HepG2 (cell line): ENCODE results near the gene MEDAG. TPM values are rescaled to one million over a fixed set of nuclear protein-coding genes. Genes with fewer than 3 reads are reported as not detected.

Source experiments
- ATF1 ChIP-seq: IDR thresholded peaks from 2 replicates; pipeline ENCODE4 v1.6.1; 2016; ENCODE audit warnings: mild to moderate bottlenecking, control low read depth
- GABPB1 ChIP-seq: IDR thresholded peaks from 2 replicates; pipeline ENCODE4 v1.6.1; 2016; ENCODE audit warnings: mild to moderate bottlenecking, missing genetic modification reagents, moderate library complexity, missing compliant biosample characterization
- KDM1A ChIP-seq: IDR thresholded peaks from 2 replicates; pipeline ENCODE4 v1.6.1; 2016; ENCODE audit warnings: missing compliant biosample characterization
- KLF11 ChIP-seq: IDR thresholded peaks from 2 replicates; pipeline ENCODE4 v1.6.1; 2016; ENCODE audit warnings: missing compliant biosample characterization
- KLF12 ChIP-seq: sonication (generic); formaldehyde crosslinking; IDR thresholded peaks from 2 replicates; pipeline ENCODE4 v1.4.0; 2020; ENCODE audit warnings: missing genetic modification reagents, borderline replicate concordance
- LCORL ChIP-seq, 2 experiments: fragments of 450-650 bp in 1 of 2; sonication (generic) in 1 of 2; formaldehyde crosslinking in 1 of 2; IDR thresholded peaks; 2 replicates each; pipeline versions ENCODE4 v1.5.0 to v1.6.1; 2017 to 2020; ENCODE audit warnings: antibody characterized with exemption in 1 of 2, missing genetic modification reagents in 1 of 2
- MBD4 ChIP-seq: IDR thresholded peaks from 2 replicates; pipeline ENCODE4 v1.6.1; 2012; ENCODE audit warnings: low read length, inconsistent platforms, borderline replicate concordance
- NR2F6 ChIP-seq, 2 experiments: IDR thresholded peaks; 2 replicates each; pipeline ENCODE4 v1.6.1; 2016; ENCODE audit warnings: antibody characterized with exemption in 1 of 2, mild to moderate bottlenecking in 1 of 2
- PHF21A ChIP-seq: sonication (generic); formaldehyde crosslinking; IDR thresholded peaks from 2 replicates; pipeline ENCODE4 v1.5.0; 2020; ENCODE audit warnings: mild to moderate bottlenecking, missing genetic modification reagents
- PITX1 ChIP-seq: sonication (generic); formaldehyde crosslinking; IDR thresholded peaks from 2 replicates; pipeline ENCODE4 v1.5.1; 2020; ENCODE audit warnings: mild to moderate bottlenecking, missing genetic modification reagents
- PPARG ChIP-seq: conservative IDR thresholded peaks from 2 replicates; pipeline ENCODE4 v1.6.1; 2016; ENCODE audit warnings: missing biosample characterization, missing genetic modification reagents
- SALL2 ChIP-seq: sonication (generic); formaldehyde crosslinking; IDR thresholded peaks from 2 replicates; pipeline ENCODE4 v1.8.1; 2023; ENCODE audit warnings: mild to moderate bottlenecking, missing genetic modification reagents, inconsistent platforms
- SPEN ChIP-seq: sonication (generic); formaldehyde crosslinking; IDR thresholded peaks from 2 replicates; pipeline ENCODE4 v1.5.1; 2020; ENCODE audit warnings: low read depth, mild to moderate bottlenecking, missing genetic modification reagents
- TMF1 ChIP-seq: sonication (generic); formaldehyde crosslinking; IDR thresholded peaks from 2 replicates; pipeline ENCODE4 v1.8.1; 2022; ENCODE audit warnings: low read depth, missing genetic modification reagents
- ZBTB21 ChIP-seq: sonication (generic); formaldehyde crosslinking; IDR thresholded peaks from 2 replicates; pipeline ENCODE4 v1.4.0; 2020; ENCODE audit warnings: missing genetic modification reagents
- ZC3H13 ChIP-seq: sonication (generic); formaldehyde crosslinking; IDR thresholded peaks from 2 replicates; pipeline ENCODE4 v1.8.1; 2023; ENCODE audit warnings: mild to moderate bottlenecking, missing genetic modification reagents, moderate library complexity
- ZNF589 ChIP-seq: sonication (generic); formaldehyde crosslinking; conservative IDR thresholded peaks from 2 replicates; pipeline ENCODE4 v1.8.0; 2022; ENCODE audit warnings: mild to moderate bottlenecking, moderate library complexity, missing genetic modification reagents
- ZNF777 ChIP-seq: sonication (generic); formaldehyde crosslinking; IDR thresholded peaks from 2 replicates; pipeline ENCODE4 v1.4.0; 2020; ENCODE audit warnings: missing genetic modification reagents
- polyA plus RNA-seq, 8 experiments: library from polyadenylated mRNA; depleted of rRNA in 3 of 8; stranded (reverse) in 7 of 8; unstranded in 1 of 8; fragments of >200 nt; fragmentation: Illumina TruSeq in 4 of 8; extraction: Trizol in 4 of 8; gene quantifications; 2 replicates each; pipeline versions ENCODE4 v1.2.1 to v1.2.3, GENCODE V29; 2011 to 2016; ENCODE audit warnings: low read depth in 4 of 8, missing spikeins in 1 of 8, mixed read lengths in 1 of 8; ENCODE audit not compliant: insufficient read depth in 1 of 8
- total RNA-seq, 5 experiments: library from RNA; depleted of rRNA; stranded (reverse); fragments of >200 nt; fragmentation: Illumina TruSeq; extraction: Trizol; gene quantifications; 2 replicates each; pipeline ENCODE4 v1.2.3, GENCODE V29; 2016; ENCODE audit warnings: low read depth in 1 of 5
- TF ChIP-seq, protein P1 (sequence below): sonication (generic); formaldehyde crosslinking; IDR thresholded peaks from 2 replicates; pipeline ENCODE4 v1.5.1; 2020; ENCODE audit warnings: mild to moderate bottlenecking, missing genetic modification reagents, borderline replicate concordance
- TF ChIP-seq, protein P2 (sequence below): IDR thresholded peaks from 2 replicates; pipeline ENCODE4 v1.4.0; 2020; ENCODE audit warnings: mild to moderate bottlenecking, missing genetic modification reagents

The MEDAG gene
- total and polyA plus RNA-seq, 2 of the 13 experiments (the other 11 are each of a cell fraction or from before 2014, with no cell fraction given) = not detected

DNA sequence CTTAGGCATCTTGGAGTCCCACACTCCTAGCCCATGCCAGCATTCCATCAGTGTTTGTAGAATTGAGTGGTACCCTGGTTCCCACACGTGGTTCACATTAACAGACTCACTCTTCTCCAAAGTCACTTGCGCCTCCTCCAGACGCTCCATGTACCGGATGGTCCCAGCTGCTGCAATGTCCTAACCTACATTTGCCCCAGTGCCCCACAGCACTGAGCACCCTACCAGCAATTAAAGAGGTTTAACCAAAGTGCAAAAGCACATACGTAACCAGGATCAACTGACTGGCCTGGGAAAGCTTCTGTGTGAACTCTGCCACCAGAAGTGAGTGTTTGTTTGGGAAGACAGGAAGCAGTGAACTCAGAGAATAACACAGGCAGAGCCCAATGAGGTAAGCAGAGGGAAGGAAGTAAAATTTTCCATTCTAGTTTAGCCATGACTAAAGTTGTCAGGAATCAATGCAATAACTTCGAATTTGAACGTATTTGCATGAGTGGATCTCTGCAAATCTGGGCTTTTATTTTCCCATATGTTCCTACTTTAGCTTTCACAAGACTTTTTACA, 7.3 kb upstream of the MEDAG start (continued):
- TF ChIP-seq NR2F6 (IDR thresholded peaks at IDR 0.05) (no peak), NR2F6 (CRISPR knock-in tag; IDR thresholded peaks at IDR 0.05) (0 out of 2 replicates have a peak, but pooled peaks have one; percentile 14), TMF1 (CRISPR knock-in tag) (no peak), PPARG (CRISPR knock-in tag) (peak; percentile 62; the same call in 1 of the 2 replicates), SPEN (CRISPR knock-in tag) (peak; percentile 78; the same call in 1 of the 2 replicates), KLF11 (CRISPR knock-in tag) (no peak), ZC3H13 (CRISPR knock-in tag) (no peak), KDM1A (CRISPR knock-in tag) (no peak), MBD4 (no peak), KLF12 (CRISPR knock-in tag) (no peak), ZNF589 (CRISPR knock-in tag) (no peak), PHF21A (peak; percentile 68), SALL2 (CRISPR knock-in tag) (no peak), ZNF777 (no peak), ZBTB21 (CRISPR knock-in tag) (peak; percentile 67; the same call in 1 of the 2 replicates), GABPB1 (CRISPR knock-in tag) (peak; percentile 17; the same call in 1 of the 2 replicates), PITX1 (CRISPR knock-in tag) (peak; percentile 48; the same call in 1 of the 2 replicates), LCORL (IDR thresholded peaks at IDR 0.05) (no peak), LCORL (CRISPR knock-in tag; IDR thresholded peaks at IDR 0.05) (peak; percentile 43; the same call in 1 of the 2 replicates), ATF1 (0 out of 2 replicates have a peak, but pooled peaks have one; percentile 36)
- TF ChIP-seq, protein P1, sequence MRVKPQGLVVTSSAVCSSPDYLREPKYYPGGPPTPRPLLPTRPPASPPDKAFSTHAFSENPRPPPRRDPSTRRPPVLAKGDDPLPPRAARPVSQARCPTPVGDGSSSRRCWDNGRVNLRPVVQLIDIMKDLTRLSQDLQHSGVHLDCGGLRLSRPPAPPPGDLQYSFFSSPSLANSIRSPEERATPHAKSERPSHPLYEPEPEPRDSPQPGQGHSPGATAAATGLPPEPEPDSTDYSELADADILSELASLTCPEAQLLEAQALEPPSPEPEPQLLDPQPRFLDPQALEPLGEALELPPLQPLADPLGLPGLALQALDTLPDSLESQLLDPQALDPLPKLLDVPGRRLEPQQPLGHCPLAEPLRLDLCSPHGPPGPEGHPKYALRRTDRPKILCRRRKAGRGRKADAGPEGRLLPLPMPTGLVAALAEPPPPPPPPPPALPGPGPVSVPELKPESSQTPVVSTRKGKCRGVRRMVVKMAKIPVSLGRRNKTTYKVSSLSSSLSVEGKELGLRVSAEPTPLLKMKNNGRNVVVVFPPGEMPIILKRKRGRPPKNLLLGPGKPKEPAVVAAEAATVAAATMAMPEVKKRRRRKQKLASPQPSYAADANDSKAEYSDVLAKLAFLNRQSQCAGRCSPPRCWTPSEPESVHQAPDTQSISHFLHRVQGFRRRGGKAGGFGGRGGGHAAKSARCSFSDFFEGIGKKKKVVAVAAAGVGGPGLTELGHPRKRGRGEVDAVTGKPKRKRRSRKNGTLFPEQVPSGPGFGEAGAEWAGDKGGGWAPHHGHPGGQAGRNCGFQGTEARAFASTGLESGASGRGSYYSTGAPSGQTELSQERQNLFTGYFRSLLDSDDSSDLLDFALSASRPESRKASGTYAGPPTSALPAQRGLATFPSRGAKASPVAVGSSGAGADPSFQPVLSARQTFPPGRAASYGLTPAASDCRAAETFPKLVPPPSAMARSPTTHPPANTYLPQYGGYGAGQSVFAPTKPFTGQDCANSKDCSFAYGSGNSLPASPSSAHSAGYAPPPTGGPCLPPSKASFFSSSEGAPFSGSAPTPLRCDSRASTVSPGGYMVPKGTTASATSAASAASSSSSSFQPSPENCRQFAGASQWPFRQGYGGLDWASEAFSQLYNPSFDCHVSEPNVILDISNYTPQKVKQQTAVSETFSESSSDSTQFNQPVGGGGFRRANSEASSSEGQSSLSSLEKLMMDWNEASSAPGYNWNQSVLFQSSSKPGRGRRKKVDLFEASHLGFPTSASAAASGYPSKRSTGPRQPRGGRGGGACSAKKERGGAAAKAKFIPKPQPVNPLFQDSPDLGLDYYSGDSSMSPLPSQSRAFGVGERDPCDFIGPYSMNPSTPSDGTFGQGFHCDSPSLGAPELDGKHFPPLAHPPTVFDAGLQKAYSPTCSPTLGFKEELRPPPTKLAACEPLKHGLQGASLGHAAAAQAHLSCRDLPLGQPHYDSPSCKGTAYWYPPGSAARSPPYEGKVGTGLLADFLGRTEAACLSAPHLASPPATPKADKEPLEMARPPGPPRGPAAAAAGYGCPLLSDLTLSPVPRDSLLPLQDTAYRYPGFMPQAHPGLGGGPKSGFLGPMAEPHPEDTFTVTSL (CRISPR knock-in tag) = peak; percentile 50; the same call in 1 of the 2 replicates
- TF ChIP-seq, protein P2, sequence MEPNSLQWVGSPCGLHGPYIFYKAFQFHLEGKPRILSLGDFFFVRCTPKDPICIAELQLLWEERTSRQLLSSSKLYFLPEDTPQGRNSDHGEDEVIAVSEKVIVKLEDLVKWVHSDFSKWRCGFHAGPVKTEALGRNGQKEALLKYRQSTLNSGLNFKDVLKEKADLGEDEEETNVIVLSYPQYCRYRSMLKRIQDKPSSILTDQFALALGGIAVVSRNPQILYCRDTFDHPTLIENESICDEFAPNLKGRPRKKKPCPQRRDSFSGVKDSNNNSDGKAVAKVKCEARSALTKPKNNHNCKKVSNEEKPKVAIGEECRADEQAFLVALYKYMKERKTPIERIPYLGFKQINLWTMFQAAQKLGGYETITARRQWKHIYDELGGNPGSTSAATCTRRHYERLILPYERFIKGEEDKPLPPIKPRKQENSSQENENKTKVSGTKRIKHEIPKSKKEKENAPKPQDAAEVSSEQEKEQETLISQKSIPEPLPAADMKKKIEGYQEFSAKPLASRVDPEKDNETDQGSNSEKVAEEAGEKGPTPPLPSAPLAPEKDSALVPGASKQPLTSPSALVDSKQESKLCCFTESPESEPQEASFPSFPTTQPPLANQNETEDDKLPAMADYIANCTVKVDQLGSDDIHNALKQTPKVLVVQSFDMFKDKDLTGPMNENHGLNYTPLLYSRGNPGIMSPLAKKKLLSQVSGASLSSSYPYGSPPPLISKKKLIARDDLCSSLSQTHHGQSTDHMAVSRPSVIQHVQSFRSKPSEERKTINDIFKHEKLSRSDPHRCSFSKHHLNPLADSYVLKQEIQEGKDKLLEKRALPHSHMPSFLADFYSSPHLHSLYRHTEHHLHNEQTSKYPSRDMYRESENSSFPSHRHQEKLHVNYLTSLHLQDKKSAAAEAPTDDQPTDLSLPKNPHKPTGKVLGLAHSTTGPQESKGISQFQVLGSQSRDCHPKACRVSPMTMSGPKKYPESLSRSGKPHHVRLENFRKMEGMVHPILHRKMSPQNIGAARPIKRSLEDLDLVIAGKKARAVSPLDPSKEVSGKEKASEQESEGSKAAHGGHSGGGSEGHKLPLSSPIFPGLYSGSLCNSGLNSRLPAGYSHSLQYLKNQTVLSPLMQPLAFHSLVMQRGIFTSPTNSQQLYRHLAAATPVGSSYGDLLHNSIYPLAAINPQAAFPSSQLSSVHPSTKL = peak; percentile 33; the same call in 1 of the 2 replicates
